T-helper 17 cell (primary cell): ENCODE data around the gene CDK16. TPM values are rescaled to one million over a fixed set of nuclear protein-coding genes. Genes with fewer than 3 reads are reported as not detected.

Source experiments
- ATAC-seq: fragments of 150-1000 bp; cut with Tn5 transposase; 2 replicates; pipeline ENCODE4 v1.10.0; 2021; ENCODE audit warnings: mild to moderate bottlenecking, moderate library complexity
- DNase-seq, 3 donors: peaks; one replicate each; pipeline versions ENCODE4 v3.0.0 to v3.0.0-alpha.2; 2020 to 2021
- H3K9me3 ChIP-seq: one replicate; pipeline ENCODE4 v1.7.0; 2013; ENCODE audit warnings: low read length, mild to moderate bottlenecking; ENCODE audit not compliant: control insufficient read depth, poor library complexity, severe bottlenecking
- H3K27ac Mint-ChIP-seq: one replicate; pipeline ENCODE4 v1.8.0; 2022; ENCODE audit warnings: mild to moderate bottlenecking, moderate library complexity, mixed read lengths
- H3K27me3 Mint-ChIP-seq: one replicate; pipeline ENCODE4 v1.8.0; 2022; ENCODE audit warnings: mixed read lengths
- H3K36me3 Mint-ChIP-seq: one replicate; pipeline ENCODE4 v1.8.0; 2022; ENCODE audit warnings: low read depth, mixed read lengths
- H3K4me1 Mint-ChIP-seq: one replicate; pipeline ENCODE4 v1.8.0; 2022; ENCODE audit warnings: mild to moderate bottlenecking, mixed read lengths
- H3K4me3 Mint-ChIP-seq: one replicate; pipeline ENCODE4 v1.8.0; 2022; ENCODE audit warnings: mild to moderate bottlenecking, moderate library complexity, mixed read lengths
- total RNA-seq, 4 donors: library from RNA in 2 of 4; stranded (reverse) in 2 of 4; gene quantifications; one replicate each; pipeline ENCODE4 v1.2.3 and lab custom pipeline; 2022 to 2026

The CDK16 gene
- total RNA-seq, 2 donors from 2014 or later: 123 to 145 TPM

DNA sequence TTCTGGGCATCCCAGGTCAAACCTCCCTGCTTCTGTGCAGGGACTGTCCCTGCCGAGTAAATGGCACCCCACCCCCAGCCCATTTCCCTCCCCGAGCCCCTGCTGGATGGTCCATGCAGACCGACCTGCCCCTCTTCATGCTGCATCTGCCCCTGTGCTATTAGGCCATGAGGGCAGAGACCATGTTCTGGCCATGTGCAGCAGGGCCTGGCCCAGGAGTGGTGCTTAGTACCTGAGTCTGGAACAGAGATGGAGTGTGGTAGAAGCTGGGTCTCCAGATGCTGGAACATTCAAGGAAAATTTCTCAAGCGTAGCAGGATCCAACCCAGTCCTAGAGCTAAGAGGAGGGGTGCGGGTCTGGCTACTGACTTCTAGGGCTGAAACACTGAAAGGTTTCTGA, 40.1 kb upstream of the CDK16 start:
- no peak overlapping the region for H3K27ac Mint-ChIP-seq
- DNase-seq (no peak), ATAC-seq (no peak)
- H3K4me3 Mint-ChIP-seq: no peak overlapping the region
- peaks cover 10% of the 10 kb centered on the region for H3K36me3 Mint-ChIP-seq
- no peaks in the 10 kb centered on the region for H3K27me3 Mint-ChIP-seq
- H3K9me3 ChIP-seq: no peaks in the 10 kb centered on the region
- H3K4me1 Mint-ChIP-seq: no peaks in the 10 kb centered on the region

DNA sequence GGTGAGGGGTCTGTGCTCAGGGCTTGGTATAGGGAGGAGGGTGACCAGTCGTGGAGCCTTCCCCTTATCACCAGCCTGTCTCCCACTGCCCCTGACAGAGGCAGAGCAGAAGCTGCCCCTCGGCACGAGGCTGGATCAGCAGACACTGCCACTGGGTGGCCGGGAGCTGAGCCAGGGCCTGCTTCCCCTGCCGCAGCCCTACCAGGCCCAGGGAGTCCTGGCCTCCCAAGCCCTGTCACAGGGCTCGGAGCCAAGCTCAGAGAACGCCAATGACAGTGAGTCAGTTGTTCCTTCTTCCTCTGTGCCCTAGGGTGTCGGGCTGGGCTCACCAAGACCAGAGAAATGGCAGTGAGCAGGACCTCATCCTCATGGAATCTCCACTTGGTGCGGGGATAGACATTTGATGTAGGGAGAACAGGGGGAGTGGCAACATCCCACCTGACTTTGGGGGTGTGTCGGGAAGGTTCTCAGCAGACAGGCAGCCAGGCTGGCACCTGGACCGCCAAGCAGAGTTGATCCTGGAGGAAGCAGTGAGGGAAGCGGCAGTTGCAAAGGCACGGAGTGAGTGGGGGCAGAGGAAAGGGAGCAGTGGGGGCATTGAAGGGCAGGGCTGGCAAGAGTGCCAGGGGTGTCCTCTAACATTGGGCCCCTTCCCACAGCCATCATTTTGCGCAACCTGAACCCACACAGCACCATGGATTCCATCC, 39.1 kb upstream of the CDK16 start:
- Mint-ChIP-seq H3K4me3 (peak overlapping the region; percentile 49), H3K27ac (no peak overlapping the region), H3K4me1 (no peaks in the 10 kb centered on the region), H3K27me3 (no peaks in the 10 kb centered on the region), H3K36me3 (peaks cover 10% of the 10 kb centered on the region)
- ATAC-seq (no peak), DNase-seq (no peak)
- H3K9me3 ChIP-seq: no peaks in the 10 kb centered on the region

DNA sequence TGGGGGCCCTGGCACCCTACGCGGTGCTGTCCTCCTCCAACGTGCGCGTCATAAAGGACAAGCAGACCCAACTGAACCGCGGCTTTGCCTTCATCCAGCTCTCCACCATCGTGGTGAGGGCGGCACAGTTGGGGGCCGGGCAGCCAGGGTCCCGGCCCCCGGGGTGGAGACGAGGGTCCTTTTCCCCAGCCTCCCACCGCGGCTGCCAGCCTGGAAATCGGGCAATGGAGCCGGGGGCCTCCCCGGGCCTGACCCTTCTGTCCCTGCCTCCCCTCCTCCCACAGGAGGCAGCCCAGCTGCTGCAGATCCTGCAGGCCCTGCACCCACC, 38.6 kb upstream of the CDK16 start:
- H3K27me3 Mint-ChIP-seq: no peaks in the 10 kb centered on the region
- H3K4me3 Mint-ChIP-seq: no peak overlapping the region
- no peaks in the 10 kb centered on the region for H3K9me3 ChIP-seq
- ATAC-seq: no peak
- peaks cover 10% of the 10 kb centered on the region for H3K36me3 Mint-ChIP-seq
- DNase-seq: no peak
- peak overlapping the region; percentile 61 for H3K27ac Mint-ChIP-seq
- no peaks in the 10 kb centered on the region for H3K4me1 Mint-ChIP-seq

DNA sequence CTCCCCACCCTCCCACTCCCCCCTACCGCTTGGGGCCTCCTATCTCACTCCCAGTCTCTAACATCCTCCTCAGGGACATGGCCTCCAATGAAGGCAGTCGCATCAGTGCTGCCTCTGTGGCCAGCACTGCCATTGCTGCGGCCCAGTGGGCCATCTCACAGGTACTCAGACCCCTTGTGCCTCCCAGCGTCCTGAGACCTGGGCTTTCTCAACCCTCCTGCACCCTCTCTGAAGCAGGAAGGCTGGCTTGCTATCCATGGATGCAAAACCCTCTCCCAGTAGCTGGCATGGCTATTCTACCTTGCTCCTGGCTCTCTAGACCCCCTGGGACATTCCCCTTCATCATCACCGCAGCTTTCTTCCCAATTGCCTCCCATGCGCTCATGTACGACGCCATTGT, 38.1 kb upstream of the CDK16 start:
- DNase-seq (no peak), ATAC-seq (no peak)
- Mint-ChIP-seq H3K4me1 (no peaks in the 10 kb centered on the region), H3K27me3 (no peaks in the 10 kb centered on the region), H3K4me3 (no peak overlapping the region), H3K27ac (peak overlapping the region; percentile 61), H3K36me3 (peaks cover 10% of the 10 kb centered on the region)
- no peaks in the 10 kb centered on the region for H3K9me3 ChIP-seq

DNA sequence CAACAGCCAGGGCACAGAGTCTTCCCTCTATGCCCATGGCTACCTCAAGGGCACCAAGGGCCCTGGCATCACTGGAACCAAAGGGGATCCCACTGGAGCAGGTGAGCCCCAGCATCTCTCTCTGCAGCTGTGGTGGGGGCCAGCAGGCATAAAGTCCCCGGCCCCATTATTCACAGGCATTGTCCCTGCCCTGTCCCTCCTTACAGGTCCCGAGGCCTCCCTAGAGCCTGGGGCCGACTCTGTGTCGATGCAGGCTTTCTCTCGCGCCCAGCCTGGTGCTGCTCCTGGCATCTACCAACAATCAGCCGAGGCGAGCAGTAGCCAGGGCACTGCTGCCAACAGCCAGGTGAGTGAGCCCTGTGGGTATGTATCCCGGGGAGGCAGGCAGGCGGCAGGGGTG, 37.2 kb upstream of the CDK16 start:
- Mint-ChIP-seq H3K4me3 (no peak overlapping the region), H3K36me3 (peaks cover 11% of the 10 kb centered on the region), H3K4me1 (no peaks in the 10 kb centered on the region), H3K27me3 (no peaks in the 10 kb centered on the region), H3K27ac (no peak overlapping the region)
- ATAC-seq: no peak
- no peak for DNase-seq
- no peaks in the 10 kb centered on the region for H3K9me3 ChIP-seq

GRCh38 chrX:47182106-47182700, 36.3 kb upstream of the CDK16 start:
- no peaks in the 10 kb centered on the region for H3K27me3 Mint-ChIP-seq
- no peak for DNase-seq
- no peaks in the 10 kb centered on the region for H3K9me3 ChIP-seq
- no peaks in the 10 kb centered on the region for H3K4me1 Mint-ChIP-seq
- ATAC-seq: no peak
- H3K4me3 Mint-ChIP-seq: no peak overlapping the region
- peaks cover 8% of the 10 kb centered on the region for H3K36me3 Mint-ChIP-seq
- no peak overlapping the region for H3K27ac Mint-ChIP-seq

DNA sequence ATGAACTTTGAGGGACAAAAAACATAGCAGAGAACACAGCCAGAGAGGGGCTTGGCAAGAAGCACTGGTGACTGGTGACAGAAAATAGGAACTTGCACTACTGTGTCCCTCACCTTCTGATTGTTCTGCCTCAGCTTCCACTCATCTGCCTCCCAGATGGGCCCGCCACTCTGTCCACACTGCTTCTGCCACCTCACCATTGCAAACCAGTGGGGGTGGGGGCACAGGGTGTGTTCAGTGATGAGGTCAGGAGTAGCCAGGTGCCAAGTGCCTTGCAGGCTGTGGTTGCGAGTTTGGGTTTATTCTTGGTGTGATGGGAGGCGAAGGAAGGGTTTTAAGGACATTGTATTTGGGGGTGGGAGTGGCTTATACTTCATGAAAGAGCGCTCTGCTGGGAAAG, 34.0 kb upstream of the CDK16 start:
- H3K4me1 Mint-ChIP-seq: no peaks in the 10 kb centered on the region
- ATAC-seq (no peak), DNase-seq (no peak)
- H3K36me3 Mint-ChIP-seq: peaks cover 8% of the 10 kb centered on the region
- H3K27me3 Mint-ChIP-seq: no peaks in the 10 kb centered on the region
- no peaks in the 10 kb centered on the region for H3K9me3 ChIP-seq
- no peak overlapping the region for H3K4me3 Mint-ChIP-seq
- peak overlapping the region; percentile 32 for H3K27ac Mint-ChIP-seq

DNA sequence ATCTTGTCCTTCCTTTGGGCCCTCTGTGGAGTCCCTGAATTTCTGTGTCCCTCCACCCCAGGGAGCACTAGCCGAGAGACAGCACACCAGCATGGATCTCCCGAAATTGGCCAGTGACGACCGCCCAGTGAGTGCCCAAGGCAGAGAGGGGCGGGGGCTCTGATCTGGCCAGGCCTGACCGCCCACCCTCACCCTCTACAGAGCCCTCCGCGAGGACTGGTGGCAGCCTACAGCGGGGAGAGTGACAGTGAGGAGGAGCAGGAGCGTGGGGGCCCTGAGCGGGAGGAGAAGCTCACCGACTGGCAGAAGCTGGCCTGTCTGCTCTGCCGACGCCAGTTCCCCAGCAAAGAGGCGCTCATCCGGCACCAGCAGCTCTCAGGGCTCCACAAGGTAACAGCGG, 33.2 kb upstream of the CDK16 start:
- no peak for ATAC-seq
- H3K4me1 Mint-ChIP-seq: no peaks in the 10 kb centered on the region
- no peaks in the 10 kb centered on the region for H3K27me3 Mint-ChIP-seq
- no peak for DNase-seq
- no peak overlapping the region for H3K27ac Mint-ChIP-seq
- H3K36me3 Mint-ChIP-seq: peaks cover 8% of the 10 kb centered on the region
- no peaks in the 10 kb centered on the region for H3K9me3 ChIP-seq
- H3K4me3 Mint-ChIP-seq: peak overlapping the region; percentile 25

- Mint-ChIP-seq H3K36me3 (peaks cover 2% of the 10 kb centered on the region), H3K27ac (peak overlapping the region; percentile 78), H3K4me3 (no peak overlapping the region), H3K4me1 (peaks cover 4% of the 10 kb centered on the region), H3K27me3 (no peaks in the 10 kb centered on the region)
- H3K9me3 ChIP-seq: no peaks in the 10 kb centered on the region
- DNase-seq: no peak
- ATAC-seq: no peak
Observed at GRCh38 chrX:47186096-47186740, 32.3 kb upstream of the CDK16 start.

- DNase-seq: no peak
- no peaks in the 10 kb centered on the region for H3K9me3 ChIP-seq
- Mint-ChIP-seq H3K4me1 (peaks cover 4% of the 10 kb centered on the region), H3K4me3 (peak overlapping the region; percentile 31), H3K27ac (peak overlapping the region; percentile 78), H3K36me3 (peaks cover 2% of the 10 kb centered on the region), H3K27me3 (no peaks in the 10 kb centered on the region)
- ATAC-seq: no peak
Observed at GRCh38 chrX:47187106-47187677, 31.3 kb upstream of the CDK16 start.

GRCh38 chrX:47189906-47190305, 28.6 kb upstream of the CDK16 start:
- H3K9me3 ChIP-seq: no peaks in the 10 kb centered on the region
- peaks cover 14% of the 10 kb centered on the region for H3K4me1 Mint-ChIP-seq
- DNase-seq (no peak), ATAC-seq (no peak)
- H3K27me3 Mint-ChIP-seq: no peaks in the 10 kb centered on the region
- no peak overlapping the region for H3K27ac Mint-ChIP-seq
- no peak overlapping the region for H3K4me3 Mint-ChIP-seq
- peaks cover 5% of the 10 kb centered on the region for H3K36me3 Mint-ChIP-seq

DNA sequence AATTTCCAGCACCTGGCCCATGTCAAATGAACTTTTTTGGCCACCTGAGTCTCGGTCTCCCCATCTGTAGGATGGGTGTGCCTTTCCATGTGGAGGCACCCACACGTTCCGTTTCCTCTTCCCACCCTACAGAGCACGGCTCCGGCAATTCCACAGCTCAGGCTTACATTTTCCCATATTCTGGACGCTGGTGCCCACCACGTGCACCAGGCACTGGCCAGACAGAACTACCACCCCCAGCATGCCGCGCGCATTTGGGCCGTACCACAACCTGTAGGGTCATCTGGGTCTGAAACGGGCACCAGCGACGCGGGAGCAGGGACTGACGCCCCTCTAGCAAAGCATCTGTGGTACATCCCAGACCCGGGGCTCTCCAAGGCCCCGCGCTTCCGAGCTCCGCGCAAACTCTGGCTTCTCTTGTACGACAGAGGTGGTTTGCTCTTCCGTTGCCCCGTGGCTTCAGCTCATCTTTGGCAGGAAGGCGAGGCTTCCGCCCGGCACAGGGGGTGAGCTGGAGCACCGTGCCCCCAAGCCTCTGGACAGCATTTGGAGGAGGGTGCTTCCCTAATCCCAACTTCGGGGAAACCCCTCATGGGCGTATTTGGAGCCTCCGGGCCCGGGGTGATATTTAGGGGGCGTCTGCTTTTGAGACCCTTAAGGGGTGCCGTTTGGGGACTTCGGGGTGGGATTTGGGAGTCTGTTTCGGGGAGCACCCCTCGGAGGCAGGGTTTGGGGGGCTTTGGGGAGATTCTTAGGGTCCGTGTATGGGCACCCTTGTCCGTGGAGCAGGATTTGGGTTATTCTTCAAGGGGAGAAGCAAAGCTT, 27.8 kb upstream of the CDK16 start:
- Mint-ChIP-seq H3K36me3 (peaks cover 4% of the 10 kb centered on the region), H3K27ac (peak overlapping the region; percentile 97), H3K4me1 (peaks cover 16% of the 10 kb centered on the region), H3K27me3 (no peaks in the 10 kb centered on the region), H3K4me3 (peak overlapping the region; percentile 94)
- ATAC-seq (peak; percentile 82), DNase-seq (peak; percentile 53 to 66 (median 56))
- H3K9me3 ChIP-seq: no peaks in the 10 kb centered on the region

- Mint-ChIP-seq H3K4me3 (peak overlapping the region; percentile 94), H3K27me3 (no peaks in the 10 kb centered on the region), H3K36me3 (peaks cover 2% of the 10 kb centered on the region), H3K4me1 (peaks cover 23% of the 10 kb centered on the region), H3K27ac (peak overlapping the region; percentile 97)
- H3K9me3 ChIP-seq: no peaks in the 10 kb centered on the region
- DNase-seq (peak in 2 of 3 donors; percentile 12 to 17), ATAC-seq (peak; percentile 5)
Observed at GRCh38 chrX:47191331-47191730, 27.1 kb upstream of the CDK16 start.
